H1 (cell line): ENCODE data around the gene TAF15. TPM values are rescaled to one million over a fixed set of nuclear protein-coding genes. Genes with fewer than 3 reads are reported as not detected.

Experiments
- CTCF ChIA-PET: fragments of 300-600 bp; sonication (Branson Sonifier 250); formaldehyde crosslinking; loops from one replicate; lab custom pipeline; 2021; ENCODE audit not compliant: partially characterized antibody; lab: Charles Lee
- POLR2A ChIA-PET: fragments of 300-600 bp; sonication (Branson Sonifier 250); formaldehyde crosslinking; loops from one replicate; lab custom pipeline; 2021; ENCODE audit warnings: inconsistent platforms; ENCODE audit not compliant: partially characterized antibody; lab: Charles Lee
- DNase-seq, 2 experiments: peaks; one replicate each; pipeline versions ENCODE4 v3.0.0 to v3.0.0-alpha.2; 2010 to 2022; ENCODE audit warnings: low spot score in 2 of 2, low read depth in 1 of 2, mixed read lengths in 1 of 2
- FAIRE-seq: peaks from 2 replicates; lab custom pipeline; 2011; peaks lifted over from hg19 to GRCh38; lab: Jason Lieb, UNC
- H2AFZ ChIP-seq: 2 replicates; pipeline ENCODE4 v1.8.1; 2012; ENCODE audit warnings: low read length, inconsistent platforms
- H2AK5ac ChIP-seq: 2 replicates; pipeline ENCODE4 v1.6.1; 2013; ENCODE audit warnings: low read depth, low read length
- H2BK120ac ChIP-seq: replicated peaks from 2 replicates; pipeline ENCODE3; 2013; ENCODE audit warnings: low read depth, low read length, inconsistent platforms
- H2BK12ac ChIP-seq: 2 replicates; pipeline ENCODE4 v1.6.1; 2013; ENCODE audit warnings: low read depth, low read length
- H2BK15ac ChIP-seq: 2 replicates; pipeline ENCODE4 v1.6.1; 2013; ENCODE audit warnings: low read length
- H2BK20ac ChIP-seq: 2 replicates; pipeline ENCODE4 v1.6.1; 2013; ENCODE audit warnings: low read length
- H2BK5ac ChIP-seq: 2 replicates; pipeline ENCODE4 v1.6.1; 2013; ENCODE audit warnings: low read depth, low read length
- H3K14ac ChIP-seq: 2 replicates; pipeline ENCODE4 v1.6.1; 2013; ENCODE audit warnings: inconsistent platforms; ENCODE audit not compliant: insufficient read length
- H3K18ac ChIP-seq: 2 replicates; pipeline ENCODE4 v1.6.1; 2013; ENCODE audit warnings: low read length; ENCODE audit errors: extremely low read depth
- H3K23ac ChIP-seq: 2 replicates; pipeline ENCODE4 v1.6.1; 2013; ENCODE audit warnings: inconsistent platforms; ENCODE audit not compliant: insufficient read length
- H3K23me2 ChIP-seq: 2 replicates; pipeline ENCODE4 v1.6.1; 2013; ENCODE audit warnings: low read depth, low read length
- H3K27ac ChIP-seq: 2 replicates; pipeline ENCODE4 v1.6.1; 2011; ENCODE audit warnings: low read depth, low read length, inconsistent platforms
- H3K27me3 ChIP-seq, 4 experiments: replicated peaks in 1 of 4; 1 replicate in 1 of 4; 2 replicates in 3 of 4; pipeline versions ENCODE4 v1.6.1 to v1.8.1; 2011 to 2013; ENCODE audit warnings: low read length in 3 of 4, mild to moderate bottlenecking in 3 of 4, inconsistent platforms in 2 of 4, mixed read lengths in 2 of 4, moderate library complexity in 1 of 4; ENCODE audit not compliant: control insufficient read depth in 3 of 4, insufficient read depth in 3 of 4; ENCODE audit errors: extremely low read depth in 1 of 4
- H3K36me3 ChIP-seq, 4 experiments: 2 replicates each; pipeline versions ENCODE4 v1.6.1 to v1.8.1; 2011 to 2013; ENCODE audit warnings: mild to moderate bottlenecking in 4 of 4, low read length in 3 of 4, moderate library complexity in 2 of 4, control low read depth in 1 of 4, inconsistent platforms in 1 of 4; ENCODE audit not compliant: insufficient read depth in 4 of 4, control insufficient read depth in 2 of 4
- H3K4ac ChIP-seq: replicated peaks from 2 replicates; pipeline ENCODE3; 2013; ENCODE audit warnings: low read length, low read depth, mixed read lengths, inconsistent platforms; ENCODE audit not compliant: insufficient read length
- H3K4me1 ChIP-seq, 4 experiments: replicated peaks in 1 of 4; 1 replicate in 1 of 4; 2 replicates in 3 of 4; pipeline versions ENCODE4 v1.6.1 to v1.8.1; 2011 to 2013; ENCODE audit warnings: low read length in 3 of 4, inconsistent platforms in 2 of 4, mixed read lengths in 1 of 4; ENCODE audit not compliant: insufficient read depth in 4 of 4, control insufficient read depth in 3 of 4
- H3K4me2 ChIP-seq, 2 experiments: 2 replicates each; pipeline versions ENCODE4 v1.6.1 to v1.8.1; 2011 to 2013; ENCODE audit warnings: low read depth in 2 of 2, low read length in 2 of 2, control low read depth in 1 of 2, inconsistent platforms in 1 of 2, mild to moderate bottlenecking in 1 of 2; ENCODE audit not compliant: insufficient read depth in 1 of 2
- H3K4me3 ChIP-seq, 4 experiments: fragments of 200-600, 300-600 bp in 1 of 4; sonication (generic), shearing (Covaris generic), sonication (Bioruptor Twin) in 1 of 4; 2 replicates each; pipeline versions ENCODE4 v1.5.1 to v1.8.1; 2011 to 2016; ENCODE audit warnings: low read length in 4 of 4, low read depth in 3 of 4, control low read depth in 2 of 4, inconsistent platforms in 2 of 4, mild to moderate bottlenecking in 2 of 4, mixed read lengths in 1 of 4, moderate library complexity in 1 of 4; ENCODE audit not compliant: insufficient read depth in 2 of 4; ENCODE audit errors: extremely low read depth in 1 of 4
- H3K56ac ChIP-seq: replicated peaks from 2 replicates; pipeline ENCODE3; 2013; ENCODE audit warnings: low read depth, mild to moderate bottlenecking, mixed read lengths, low read length, inconsistent platforms; ENCODE audit not compliant: insufficient read length
- H3K79me1 ChIP-seq: 2 replicates; pipeline ENCODE4 v1.6.1; 2013; ENCODE audit warnings: low read depth, low read length, control low read depth
- H3K79me2 ChIP-seq, 2 experiments: 2 replicates each; pipeline versions ENCODE4 v1.6.1 to v1.8.1; 2012 to 2013; ENCODE audit warnings: low read length in 2 of 2, mild to moderate bottlenecking in 2 of 2, inconsistent platforms in 1 of 2; ENCODE audit not compliant: insufficient read depth in 2 of 2, control insufficient read depth in 1 of 2
- H3K9ac ChIP-seq, 4 experiments: replicated peaks in 1 of 4; 1 replicate in 1 of 4; 2 replicates in 3 of 4; pipeline versions ENCODE4 v1.6.1 to v1.8.1; 2011 to 2013; ENCODE audit warnings: low read depth in 3 of 4, low read length in 3 of 4, control low read depth in 2 of 4, mild to moderate bottlenecking in 2 of 4, moderate library complexity in 2 of 4, inconsistent platforms in 1 of 4; ENCODE audit errors: extremely low read depth in 1 of 4
- H3K9me3 ChIP-seq, 2 experiments: 2 replicates each; pipeline versions ENCODE4 v1.6.1 to v1.8.1; 2012 to 2013; ENCODE audit warnings: mild to moderate bottlenecking in 2 of 2, moderate library complexity in 2 of 2, control low read depth in 1 of 2, inconsistent platforms in 1 of 2, low read depth in 1 of 2, low read length in 1 of 2, mixed read lengths in 1 of 2; ENCODE audit not compliant: insufficient read depth in 2 of 2
- H4K20me1 ChIP-seq, 2 experiments: replicated peaks in 1 of 2; 2 replicates each; pipeline versions ENCODE3 to v1.8.1; 2011 to 2013; ENCODE audit warnings: inconsistent platforms in 2 of 2, low read length in 2 of 2, mild to moderate bottlenecking in 1 of 2; ENCODE audit not compliant: insufficient read depth in 2 of 2, control insufficient read depth in 1 of 2
- H4K5ac ChIP-seq: 2 replicates; pipeline ENCODE4 v1.6.1; 2013; ENCODE audit warnings: low read length, low read depth, mixed read lengths, inconsistent platforms; ENCODE audit not compliant: insufficient read length
- H4K8ac ChIP-seq: 2 replicates; pipeline ENCODE4 v1.8.0; 2013; ENCODE audit warnings: mild to moderate bottlenecking, moderate library complexity, low read length, inconsistent platforms; ENCODE audit not compliant: insufficient read depth; ENCODE audit errors: extremely low read depth
- H4K91ac ChIP-seq: replicated peaks from 2 replicates; pipeline ENCODE3; 2013; ENCODE audit warnings: low read length, mixed read lengths, inconsistent platforms; ENCODE audit not compliant: insufficient read length
- CBX8 ChIP-seq: fragments of 300-800, 300-1000 bp; sonication (generic); IDR thresholded peaks from 2 replicates; pipeline ENCODE4 v1.7.1; 2016; ENCODE audit warnings: low read depth, low read length, borderline replicate concordance
- CTBP2 ChIP-seq: IDR thresholded peaks from 2 replicates; pipeline ENCODE4 v1.7.0; 2011; ENCODE audit warnings: borderline replicate concordance, mild to moderate bottlenecking, moderate library complexity, mixed read lengths, low read length; ENCODE audit not compliant: insufficient read depth, insufficient read length
- FOSL1 ChIP-seq: IDR thresholded peaks from 2 replicates; pipeline ENCODE4 v1.6.1; 2011; ENCODE audit warnings: mild to moderate bottlenecking, low read depth, low read length, moderate library complexity; ENCODE audit not compliant: insufficient read depth
- NANOG ChIP-seq: IDR thresholded peaks from 2 replicates; pipeline ENCODE4 v1.6.1; 2011; ENCODE audit warnings: low read length, low read depth, mild to moderate bottlenecking, inconsistent platforms; ENCODE audit not compliant: insufficient read depth, poor library complexity, severe bottlenecking
- RBBP5 ChIP-seq: IDR thresholded peaks from 2 replicates; pipeline ENCODE4 v1.7.1; 2012; ENCODE audit warnings: low read depth, mild to moderate bottlenecking, inconsistent platforms, low read length, moderate library complexity, borderline replicate concordance
- SIN3A ChIP-seq, 2 experiments: IDR thresholded peaks in 1 of 2; conservative IDR thresholded peaks in 1 of 2; 2 replicates each; pipeline ENCODE4 v1.6.1; 2011 to 2012; ENCODE audit warnings: low read length in 2 of 2, improper control_type of control experiment in 1 of 2, low read depth in 1 of 2, mild to moderate bottlenecking in 1 of 2
- SP1 ChIP-seq: IDR thresholded peaks from 2 replicates; pipeline ENCODE4 v1.6.1; 2011; ENCODE audit warnings: low read depth, low read length
- SP4 ChIP-seq: IDR thresholded peaks from 2 replicates; pipeline ENCODE4 v1.6.1; 2012; ENCODE audit warnings: low read length, inconsistent platforms
- WGBS, 2 experiments: shearing (Covaris generic) in 1 of 2; methylation state at CpG; one replicate each; pipeline versions ENCODE4 v1.1.6 to v1.1.7; 2013 to 2015; ENCODE audit warnings: low lambda C conversion rate in 2 of 2, mixed read lengths in 2 of 2, inconsistent platforms in 1 of 2, low coverage in 1 of 2, missing lambda C conversion rate in 1 of 2; ENCODE audit not compliant: insufficient replicate concordance in 2 of 2, insufficient coverage in 1 of 2, insufficient read length in 1 of 2; ENCODE audit errors: extremely low coverage in 1 of 2, missing lambda C conversion rate in 1 of 2; 5-methylcytosine and 5-hydroxymethylcytosine counted together
- polyA plus RNA-seq, 7 experiments: library from polyadenylated mRNA; depleted of rRNA in 3 of 7; stranded (reverse) in 5 of 7; unstranded in 2 of 7; fragments of >200 nt in 5 of 7; fragments of 200-250 nt in 2 of 7; gene quantifications; 1 replicate in 5 of 7; 2 replicates in 1 of 7; 4 replicates in 1 of 7; pipeline versions ENCODE4 v1.2.1 to v1.2.3, GENCODE V29; 2011 to 2013; ENCODE audit warnings: missing spikeins in 2 of 7, mixed read lengths in 2 of 7
- total RNA-seq: library from RNA; stranded (reverse); fragmentation: NEBNext Ultra II Directional; extraction: Animal tissue kit (Norgen Biotek cat#: 25700); gene quantifications from 2 replicates; pipeline ENCODE4 v1.2.1, GENCODE V29; 2021

Gene TAF15
- total and polyA plus RNA-seq, 2 of the 8 experiments (the other 6 are each of a cell fraction or from before 2014, with no cell fraction given), result 80.1 to 338 TPM

GRCh38 chr17:35842239-35842638 is 33.0 kb downstream of the TAF15 start:
- Histone ChIP-seq H4K91ac (no peak overlapping the region), H2BK15ac (no peak overlapping the region), H3K23ac (no peak overlapping the region), H3K27me3 (no peaks in the 10 kb centered on the region; a peak in 1 of 7 replicates), H2AK5ac (no peak overlapping the region), H2BK12ac (no peak overlapping the region), H3K4me3 (no peak overlapping the region), H3K79me2 (no peaks in the 10 kb centered on the region), H3K23me2 (no peaks in the 10 kb centered on the region), H3K9me3 (no peaks in the 10 kb centered on the region), H3K4me1 (no peaks in the 10 kb centered on the region), H4K5ac (no peak overlapping the region), H4K20me1 (peaks cover 1 to 3% of the 10 kb centered on the region in 2 experiments), H2BK120ac (no peak overlapping the region), H3K4ac (no peak overlapping the region), H2BK5ac (no peak overlapping the region), H3K79me1 (no peaks in the 10 kb centered on the region), H3K56ac (no peak overlapping the region), H3K4me2 (no peak overlapping the region), H3K9ac (no peak overlapping the region), H3K36me3 (peaks cover 45 to 98% (median 80%) of the 10 kb centered on the region in 4 experiments), H4K8ac (no peak overlapping the region), H2BK20ac (no peak overlapping the region), H3K14ac (no peak overlapping the region), H2AFZ (no peak overlapping the region), H3K18ac (no peak overlapping the region), H3K27ac (no peak overlapping the region)
- TF ChIP-seq SP1, result no peak
- TF ChIP-seq SIN3A (conservative IDR thresholded peaks at IDR 0.05 in 1 of 2, IDR thresholded peaks at IDR 0.05 in 1 of 2; ENCODE audit: low read depth in 1 of 2, low read length in 2 of 2), result no peak
- TF ChIP-seq RBBP5, result no peak
- no peak for TF ChIP-seq CTBP2
- TF ChIP-seq NANOG, result no peak
- no peak for TF ChIP-seq CBX8
- TF ChIP-seq SP4, result no peak
- no peak for TF ChIP-seq FOSL1
- DNase-seq (no peak), FAIRE-seq (no peak)
- 95% methylated on average over 5 of the region's 5 CpGs; no CpG with 5 or more reads in 1 of the 2 experiments for WGBS, 2 experiments
- CTCF ChIA-PET, result interaction anchor here (0.6 to 2.3 kb wide), 7 partner anchors 9 to 264 kb away, joined by 3 to 8 read pairs (median 6); no protein-coding TSS in a partner anchor
- POLR2A ChIA-PET, result interaction anchor here (0.6 to 3.1 kb wide), 6 partner anchors 10 to 117 kb away, joined by 3 to 24 read pairs (median 4); partner anchors contain the start of gene HEATR9
